Activated CD8-positive, alpha-beta T cell treated with anti-CD3 and anti-CD28 coated beads for 36 hours (primary cell): Measurements from ENCODE around the gene HOXC11. TPM values are rescaled to one million over a fixed set of nuclear protein-coding genes. Genes with fewer than 3 reads are reported as not detected.

Experiments used
- ATAC-seq: fragments of 200-7000 bp; cut with Tn5 transposase; one replicate; pipeline ENCODE4 v1.10.0; 2021; ENCODE audit warnings: mild to moderate bottlenecking, moderate library complexity
- CTCF ChIA-PET: fragments of 350-600 bp; sonication (Branson Sonifier 250); formaldehyde crosslinking; loops from one replicate; lab custom pipeline; 2021; ENCODE audit warnings: antibody characterized with exemption; lab: Charles Lee
- POLR2A ChIA-PET: fragments of 350-600 bp; sonication (Branson Sonifier 250); formaldehyde crosslinking; loops from one replicate; lab custom pipeline; 2021; ENCODE audit warnings: antibody characterized with exemption; lab: Charles Lee
- DNase-seq: peaks from one replicate; pipeline ENCODE4 v3.0.0-alpha.2; 2020
- H3K27ac Mint-ChIP-seq: one replicate; pipeline ENCODE4 v1.8.0; 2021; ENCODE audit warnings: mild to moderate bottlenecking, mixed read lengths
- H3K27me3 Mint-ChIP-seq: one replicate; pipeline ENCODE4 v1.8.0; 2021; ENCODE audit warnings: mixed read lengths
- H3K36me3 Mint-ChIP-seq: one replicate; pipeline ENCODE4 v1.8.0; 2021; ENCODE audit warnings: low read depth, mixed read lengths
- H3K4me1 Mint-ChIP-seq: one replicate; pipeline ENCODE4 v1.8.0; 2021; ENCODE audit warnings: low read depth, mixed read lengths
- H3K4me3 Mint-ChIP-seq: one replicate; pipeline ENCODE4 v1.8.0; 2021; ENCODE audit warnings: mild to moderate bottlenecking, moderate library complexity, mixed read lengths
- H3K9me3 Mint-ChIP-seq: one replicate; pipeline ENCODE4 v1.8.0; 2021; ENCODE audit warnings: mixed read lengths
- CTCF ChIP-seq: fragments of 200-600 bp; IDR thresholded peaks from one replicate; pipeline ENCODE4 v1.8.0; 2022; ENCODE audit warnings: antibody characterized with exemption, mild to moderate bottlenecking
- intact Hi-C: fragments of 100-400 bp; cut with micrococcal nuclease; formaldehyde crosslinking; loops from one replicate; pipeline ENCODE4 v1.10.0; 2022
- total RNA-seq, 2 experiments: library from RNA; stranded (reverse); gene quantifications; one replicate each; pipeline ENCODE4 v1.2.3, GENCODE V29; 2021

The HOXC11 gene
- total RNA-seq, 2 experiments from 2014 or later, result not detected

- peak; percentile 83 for ATAC-seq
- intact Hi-C loops, result loop anchor here (5.0 kb wide), 1 partner anchor 42 kb away; the partner anchor contains the start of gene HOXC6
- TF ChIP-seq CTCF, result peak; percentile 62
- H3K9me3 Mint-ChIP-seq, result no peaks in the 10 kb centered on the region
- H3K27me3 Mint-ChIP-seq, result peaks cover 90% of the 10 kb centered on the region
- peak within 1 kb of the TSS; percentile 38 for H3K4me3 Mint-ChIP-seq
- CTCF ChIA-PET, result interaction anchor here (0.6 to 5.8 kb wide), 35 partner anchors 9 to 283 kb away, joined by 3 to 58 read pairs (median 4); partner anchors contain the start of genes HOXC12, HOXC13, HOXC5 and HOXC8
- no peaks in the 10 kb centered on the region for H3K36me3 Mint-ChIP-seq
- DNase-seq, result peak; percentile 97
- POLR2A ChIA-PET, result interaction anchor here (0.8 to 2.4 kb wide), 4 partner anchors 11 to 208 kb away, joined by 3 to 9 read pairs (median 4); partner anchors contain the start of genes HOXC12 and HOXC9
- peaks cover 27% of the 10 kb centered on the region for H3K4me1 Mint-ChIP-seq
- H3K27ac Mint-ChIP-seq, result no peak within 1 kb of the TSS
Measured at GRCh38 chr12:53984901-53985691, 12.2 kb downstream of the HOXC11 start, which contains the start of gene HOXC10. Gene HOXC10 (plus strand): TSS chr12:53985146. CDS start chr12:53985260, 114 bp downstream.

- TF ChIP-seq CTCF, result no peak
- H3K4me3 Mint-ChIP-seq, result peak overlapping the region; percentile 9
- DNase-seq (no peak), ATAC-seq (no peak)
- peaks cover 90% of the 10 kb centered on the region for H3K27me3 Mint-ChIP-seq
- intact Hi-C loops, result loop anchor here (5.0 kb wide), 1 partner anchor 42 kb away; the partner anchor contains the start of gene HOXC6
- ChIA-PET CTCF (interaction anchor here (0.6 to 5.8 kb wide), 26 partner anchors 9 to 284 kb away, joined by 3 to 58 read pairs (median 5); partner anchors contain the start of genes HOXC12, HOXC13, HOXC5 and HOXC8), POLR2A (interaction anchor here (0.8 to 2.4 kb wide), 4 partner anchors 10 to 207 kb away, joined by 3 to 9 read pairs (median 4); partner anchors contain the start of genes HOXC12 and HOXC9)
- H3K4me1 Mint-ChIP-seq, result peaks cover 31% of the 10 kb centered on the region
- H3K36me3 Mint-ChIP-seq, result no peaks in the 10 kb centered on the region
- H3K9me3 Mint-ChIP-seq, result no peaks in the 10 kb centered on the region
- H3K27ac Mint-ChIP-seq, result no peak overlapping the region
Measured at GRCh38 chr12:53985692-53985993, 12.7 kb downstream of the HOXC11 start.

GRCh38 chr12:53985994-53986685 is 13.2 kb downstream of the HOXC11 start:
- peaks cover 90% of the 10 kb centered on the region for H3K27me3 Mint-ChIP-seq
- DNase-seq (peak; percentile 39), ATAC-seq (peak; percentile 41)
- no peaks in the 10 kb centered on the region for H3K36me3 Mint-ChIP-seq
- ChIA-PET CTCF (interaction anchor here (1.0 to 5.8 kb wide), 22 partner anchors 10 to 284 kb away, joined by 3 to 58 read pairs (median 6); partner anchors contain the start of genes HOXC13, HOXC5, HOXC8 and HOXC9), POLR2A (interaction anchor here (1.0 to 2.4 kb wide), 3 partner anchors 10 to 21 kb away, joined by 3 to 9 read pairs (median 3); partner anchors contain the start of gene HOXC9)
- no peak overlapping the region for H3K4me3 Mint-ChIP-seq
- no peaks in the 10 kb centered on the region for H3K9me3 Mint-ChIP-seq
- no peak overlapping the region for H3K27ac Mint-ChIP-seq
- intact Hi-C loops, result loop anchor here (5.0 kb wide), 1 partner anchor 41 kb away; the partner anchor contains the start of gene HOXC6
- peaks cover 29% of the 10 kb centered on the region for H3K4me1 Mint-ChIP-seq
- no peak for TF ChIP-seq CTCF

- Mint-ChIP-seq H3K27ac (no peak overlapping the region), H3K4me1 (peaks cover 29% of the 10 kb centered on the region), H3K36me3 (no peaks in the 10 kb centered on the region), H3K4me3 (no peak overlapping the region), H3K9me3 (no peaks in the 10 kb centered on the region), H3K27me3 (peaks cover 90% of the 10 kb centered on the region)
- POLR2A ChIA-PET, result interaction anchor here (1.0 to 2.4 kb wide), 3 partner anchors 9 to 20 kb away, joined by 3 to 9 read pairs (median 3); partner anchors contain the start of gene HOXC9
- ATAC-seq (no peak), DNase-seq (no peak)
- CTCF ChIA-PET, result interaction anchor here (1.2 to 5.8 kb wide), 13 partner anchors 11 to 230 kb away, joined by 4 to 58 read pairs (median 25); partner anchors contain the start of genes HOXC5, HOXC8, HOXC9 and SMUG1
- TF ChIP-seq CTCF, result no peak
- intact Hi-C loops, result loop anchor here (5.0 kb wide), 1 partner anchor 40 kb away; the partner anchor contains the start of gene HOXC6
Measured at GRCh38 chr12:53986686-53987483, 14.0 kb downstream of the HOXC11 start.
